C4-2B (cell line): ENCODE measurements around the gene AKNA.

Experiments
- CTCF ChIP-seq: fragments of 450-650 bp; conservative IDR thresholded peaks from 2 replicates; pipeline ENCODE4 v1.5.1; 2017; ENCODE audit warnings: mild to moderate bottlenecking
- ZFX ChIP-seq: fragments of 450-650 bp; IDR thresholded peaks from 2 replicates; pipeline ENCODE4 v1.6.1; 2017

- TF ChIP-seq CTCF (no peak), ZFX (no peak)
Measured at GRCh38 chr9:114397219-114397847, 9.6 kb upstream of the AKNA start.
